Esophagus squamous epithelium (tissue), 5 donors: ENCODE data around the gene NCBP2L. TPM values are rescaled to one million over a fixed set of nuclear protein-coding genes. Genes with fewer than 3 reads are reported as not detected.

Experiments
- DNase-seq: peaks from one replicate; lab custom pipeline; 2025; lab: John Stamatoyannopoulos, UW
- H3K27ac ChIP-seq, 4 donors: fragments of 200-600 bp; sonication (generic); one replicate each; pipeline ENCODE4 v1.5.1; 2016 to 2019; ENCODE audit warnings: mild to moderate bottlenecking in 1 of 4
- H3K27me3 ChIP-seq, 4 donors: fragments of 200-600 bp; sonication (generic); 1 replicate in 3 of 4; 2 replicates in 1 of 4; pipeline versions ENCODE4 v1.5.1 to v1.6.0; 2017 to 2021; ENCODE audit warnings: antibody characterized with exemption in 1 of 4
- H3K36me3 ChIP-seq, 3 donors: fragments of 200-600 bp; sonication (generic); one replicate each; pipeline ENCODE4 v1.5.1; 2016 to 2019
- H3K4me1 ChIP-seq, 3 donors: fragments of 200-600 bp; sonication (generic); one replicate each; pipeline ENCODE4 v1.5.1; 2017 to 2019
- H3K4me3 ChIP-seq, 4 donors: fragments of 200-600 bp; sonication (generic); 1 replicate in 3 of 4; 2 replicates in 1 of 4; pipeline ENCODE4 v1.5.1; 2016 to 2019; ENCODE audit warnings: mild to moderate bottlenecking in 2 of 4, moderate library complexity in 1 of 4
- H3K9me3 ChIP-seq, 3 donors: fragments of 200-600 bp; sonication (generic); one replicate each; pipeline ENCODE4 v1.5.1; 2016 to 2019
- CTCF ChIP-seq, 6 experiments: fragments of 450-650 bp in 4 of 6; fragments of 200-600 bp in 2 of 6; sonication (generic) in 2 of 6; IDR thresholded peaks; one replicate each; pipeline ENCODE4 v1.5.1; 2016 to 2019; ENCODE audit warnings: antibody characterized with exemption in 6 of 6, mild to moderate bottlenecking in 4 of 6, moderate library complexity in 4 of 6
- POLR2A ChIP-seq, 4 donors: fragments of 450-650 bp; IDR thresholded peaks; one replicate each; pipeline ENCODE4 v1.6.1; 2017; ENCODE audit warnings: antibody characterized with exemption in 4 of 4, mild to moderate bottlenecking in 4 of 4, moderate library complexity in 3 of 4
- WGBS, 2 donors: methylation state at CpG; one replicate each; pipeline ENCODE4 v1.1.5; 2018; 5-methylcytosine and 5-hydroxymethylcytosine counted together
- intact Hi-C: fragments of 100-400 bp; cut with DNase I; formaldehyde crosslinking; loops from one replicate; pipeline ENCODE4 v1.15.0; 2022
- total RNA-seq, 4 donors: library from RNA; depleted of rRNA; stranded (reverse); fragments of >200 nt; gene quantifications; one replicate each; pipeline ENCODE4 v1.1.0, GENCODE V29; 2016
- donor health status: DM: yes; HTN: yes; CAD: no.

Gene NCBP2L
- total RNA-seq, 4 donors from 2014 or later, result not detected

- no peak for DNase-seq
- no peak overlapping the region for H3K4me3 ChIP-seq
- intact Hi-C loops, result no loop called here
- H3K4me1 ChIP-seq, result peaks cover 16 to 98% (median 46%) of the 10 kb centered on the region in 3 donors
- H3K9me3 ChIP-seq, result no peaks in the 10 kb centered on the region
- no peak for TF ChIP-seq CTCF (IDR thresholded peaks at IDR 0.05)
- TF ChIP-seq POLR2A (IDR thresholded peaks at IDR 0.05), result no peak
- H3K27ac ChIP-seq, result peak overlapping the region; percentile 39 to 83 (median 76)
- WGBS, 2 donors, result 54 to 75% methylated on average over 5 to 8 of the region's 9 CpGs
- H3K27me3 ChIP-seq, result no peaks in the 10 kb centered on the region
- H3K36me3 ChIP-seq, result no peaks in the 10 kb centered on the region
These were observed 46.4 kb upstream of the NCBP2L start for GRCh38 chrX:107730991-107731766.

- peak; percentile 12 for DNase-seq
These were observed 45.6 kb upstream of the NCBP2L start for GRCh38 chrX:107731831-107732502.

GRCh38 chrX:107733686-107734085, 43.8 kb upstream of the NCBP2L start:
- intact Hi-C loops, result no loop called here
- 46% methylated on average over 4 of the region's 4 CpGs; no CpG with 5 or more reads in 1 of the 2 donors for WGBS, 2 donors
- TF ChIP-seq CTCF (IDR thresholded peaks at IDR 0.05) (no peak), POLR2A (IDR thresholded peaks at IDR 0.05) (no peak)
- DNase-seq, result no peak
- peaks cover 8 to 97% (median 44%) of the 10 kb centered on the region in 3 donors for H3K4me1 ChIP-seq
- no peak overlapping the region for H3K4me3 ChIP-seq
- no peaks in the 10 kb centered on the region for H3K27me3 ChIP-seq
- H3K9me3 ChIP-seq, result no peaks in the 10 kb centered on the region
- no peaks in the 10 kb centered on the region for H3K36me3 ChIP-seq
- peak overlapping the region in 3 of 4 donors; percentile 25 to 67 (median 57) for H3K27ac ChIP-seq

More at GRCh38 chrX:107731831-107732502, 45.6 kb upstream of the NCBP2L start:
- WGBS, 2 donors, result 16 to 36% methylated on average over 6 to 7 of the region's 7 CpGs
- no peak for TF ChIP-seq CTCF (IDR thresholded peaks at IDR 0.05)
- TF ChIP-seq POLR2A (IDR thresholded peaks at IDR 0.05), result peak in 1 of 4 donors; percentile 7
- no peak overlapping the region for H3K4me3 ChIP-seq
- H3K27ac ChIP-seq, result peak overlapping the region; percentile 39 to 83 (median 76)
- H3K27me3 ChIP-seq, result no peaks in the 10 kb centered on the region
- no peaks in the 10 kb centered on the region for H3K9me3 ChIP-seq
- peaks cover 8 to 97% (median 39%) of the 10 kb centered on the region in 3 donors for H3K4me1 ChIP-seq
- intact Hi-C loops, result no loop called here
- no peaks in the 10 kb centered on the region for H3K36me3 ChIP-seq

- Histone ChIP-seq H3K27ac (peak overlapping the region in 3 of 4 donors; percentile 25 to 67 (median 57)), H3K4me1 (peaks cover 0 to 97% (median 41%) of the 10 kb centered on the region in 3 donors), H3K36me3 (no peaks in the 10 kb centered on the region), H3K4me3 (no peak overlapping the region), H3K27me3 (no peaks in the 10 kb centered on the region), H3K9me3 (no peaks in the 10 kb centered on the region)
- no peak for DNase-seq
- no peak for TF ChIP-seq CTCF (IDR thresholded peaks at IDR 0.05)
- TF ChIP-seq POLR2A (IDR thresholded peaks at IDR 0.05), result no peak
- WGBS, 2 donors, result 28 to 48% methylated on average over 2 to 3 of the region's 3 CpGs
- intact Hi-C loops, result no loop called here
These were observed 42.9 kb upstream of the NCBP2L start for GRCh38 chrX:107734646-107735045.
